GM18867 (cell line): ENCODE data around the gene DDX39B.
"Not testable (repeated sequence)": the region's sequence is repeated elsewhere in the genome, so short reads cannot be mapped to it uniquely, and the experiment has no call there.

Source experiments
- ATAC-seq: cut with Tn5 transposase; IDR thresholded peaks from one replicate; pipeline ENCODE4 v1.9.1; 2021; ENCODE audit warnings: mild to moderate bottlenecking, moderate library complexity; ENCODE audit not compliant: unreplicated experiment

DDX39B gene

DNA sequence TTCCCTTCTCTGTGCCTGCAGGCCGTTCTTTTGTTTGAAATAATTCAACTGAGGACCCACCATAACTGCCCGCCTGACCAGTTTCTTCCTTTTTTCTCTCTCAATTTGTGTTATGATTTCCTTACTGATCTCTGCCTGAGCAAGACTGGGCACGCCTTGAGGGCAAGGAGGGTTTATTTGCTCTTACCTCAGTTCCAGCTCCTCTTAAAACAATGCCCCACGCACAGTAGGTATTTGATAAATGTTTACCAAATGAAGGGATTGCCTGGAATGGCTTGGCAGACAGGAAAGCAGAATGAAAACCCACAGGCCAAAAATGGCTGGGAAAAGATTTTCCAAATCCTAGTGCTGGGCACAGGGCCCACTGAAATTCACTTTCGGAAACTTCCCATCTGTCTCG lies 54.1 kb downstream of the DDX39B start:
- ATAC-seq: not testable (repeated sequence)

DNA sequence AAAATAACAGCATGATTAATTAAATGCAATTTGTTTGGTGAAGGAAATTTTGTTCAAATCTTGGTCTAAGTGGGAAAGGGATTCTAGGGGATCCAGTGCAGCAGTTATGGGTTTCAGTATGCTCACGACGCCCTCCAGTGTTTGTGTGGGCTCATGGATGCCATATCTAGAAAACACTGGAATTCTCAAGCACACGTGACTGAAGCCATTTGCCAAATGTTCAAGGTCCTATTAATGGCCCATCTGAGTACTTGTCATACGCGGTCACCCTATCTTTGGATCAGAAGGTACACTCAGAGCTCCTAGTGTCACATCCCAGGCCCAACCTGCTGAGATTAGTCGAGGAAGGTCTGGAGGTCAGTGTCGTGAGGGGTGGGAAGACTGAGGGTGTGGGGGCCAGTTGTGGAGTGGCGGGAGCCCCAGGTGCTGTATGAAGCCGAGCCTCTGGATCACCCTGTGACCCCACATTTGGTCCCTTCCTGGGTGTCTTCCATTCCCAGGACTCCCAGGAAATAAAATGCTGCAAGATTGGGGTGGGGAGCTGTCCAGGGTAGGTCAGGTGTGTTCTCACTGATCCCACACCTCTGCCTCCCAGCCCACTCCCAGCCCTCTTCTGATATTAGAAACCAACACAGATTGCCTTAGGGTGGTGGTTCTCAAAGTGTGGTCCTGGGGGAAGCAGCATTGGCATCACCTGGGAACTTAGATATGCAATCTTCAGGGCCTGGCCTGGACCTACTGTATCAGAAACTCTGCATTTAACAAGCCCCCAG lies 55.6 kb downstream of the DDX39B start:
- ATAC-seq: not testable (repeated sequence)

DNA sequence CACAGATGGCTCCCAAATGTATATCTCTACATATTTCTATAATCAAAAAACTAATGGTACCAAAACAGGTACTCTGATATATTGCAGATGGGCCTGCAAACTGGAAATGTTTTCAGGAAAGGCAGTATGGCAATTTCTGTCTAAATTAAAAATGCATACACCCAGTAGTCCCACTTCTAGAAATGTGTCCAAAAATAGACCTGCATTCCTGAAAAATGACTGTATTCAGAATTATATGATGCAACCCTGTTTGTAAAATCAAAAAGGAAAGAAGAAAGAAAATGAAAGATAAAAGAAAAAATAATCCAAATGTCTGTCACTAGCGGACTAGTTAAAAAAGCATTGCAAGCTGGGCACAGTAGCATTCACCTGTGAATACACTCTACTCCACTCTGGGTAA lies 56.7 kb downstream of the DDX39B start:
- ATAC-seq: no peak

DNA sequence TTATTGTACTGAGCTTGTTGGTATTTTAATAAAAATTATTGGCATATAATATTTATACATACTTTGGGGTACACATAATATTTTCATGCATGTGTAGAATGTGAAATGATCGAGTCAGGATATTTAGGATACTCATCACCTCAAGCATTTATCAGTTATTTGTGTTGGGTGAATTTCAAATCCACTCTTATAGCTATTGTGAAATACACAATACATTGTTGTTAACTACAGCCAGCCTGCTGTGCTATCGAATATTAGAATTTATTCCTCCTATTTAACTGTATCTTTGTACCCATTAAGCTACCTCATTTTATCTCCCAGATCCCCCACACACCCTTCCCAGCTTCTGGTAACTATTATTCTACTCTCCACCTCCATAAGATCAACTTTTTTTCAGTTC lies 58.4 kb downstream of the DDX39B start:
- ATAC-seq: no peak

DNA sequence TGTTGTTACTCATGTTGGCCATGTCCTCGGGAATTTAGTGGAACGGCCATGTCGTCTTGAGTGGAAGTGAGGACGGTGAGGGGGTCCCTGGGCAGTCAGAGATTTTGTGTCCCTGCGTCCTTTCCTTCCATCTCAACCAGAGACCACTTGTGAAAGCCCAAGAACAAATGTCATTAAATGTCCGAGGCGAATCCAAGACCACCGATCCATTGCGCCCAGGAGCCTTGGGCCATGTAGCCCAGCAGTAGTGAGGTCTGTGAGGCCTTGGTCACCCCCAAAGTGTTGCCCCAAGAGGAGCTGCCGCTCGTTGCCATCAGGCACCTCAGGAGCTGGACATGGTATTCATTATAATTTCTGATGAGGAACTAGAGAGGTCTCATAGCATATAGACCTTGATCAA lies 61.2 kb downstream of the DDX39B start:
- no peak for ATAC-seq
